Keratinocyte (primary cell): ENCODE data around the gene KCND2. TPM values are rescaled to one million over a fixed set of nuclear protein-coding genes. Genes with fewer than 3 reads are reported as not detected.

Source experiments
- DNase-seq: peaks from one replicate; pipeline ENCODE4 v3.0.0-alpha.2; 2011; ENCODE audit warnings: low read depth, missing footprints, low spot score
- FAIRE-seq: peaks from 2 replicates; lab custom pipeline; 2011; peaks lifted over from hg19 to GRCh38; lab: Jason Lieb, UNC
- H2AFZ ChIP-seq: 2 replicates; pipeline ENCODE4 v1.6.0; 2012; ENCODE audit warnings: low read length, control low read depth, inconsistent platforms; ENCODE audit not compliant: control insufficient read depth
- H3K27ac ChIP-seq: 2 replicates; pipeline ENCODE4 v1.5.1; 2011; ENCODE audit warnings: low read length; ENCODE audit not compliant: control insufficient read depth, insufficient read depth
- H3K27me3 ChIP-seq: 3 replicates; pipeline ENCODE4 v1.6.0; 2011; ENCODE audit warnings: low read length; ENCODE audit not compliant: control insufficient read depth, insufficient read depth; ENCODE audit errors: extremely low read depth
- H3K36me3 ChIP-seq, 2 experiments: 2 replicates in 1 of 2; 3 replicates in 1 of 2; pipeline ENCODE4 v1.5.1; 2011; ENCODE audit warnings: low read length in 2 of 2, mild to moderate bottlenecking in 1 of 2; ENCODE audit not compliant: control insufficient read depth in 2 of 2, insufficient read depth in 2 of 2; ENCODE audit errors: extremely low read depth in 1 of 2
- H3K4me1 ChIP-seq: 3 replicates; pipeline ENCODE4 v1.5.1; 2011; ENCODE audit warnings: low read length; ENCODE audit not compliant: control insufficient read depth, insufficient read depth; ENCODE audit errors: extremely low read depth
- H3K4me2 ChIP-seq: 3 replicates; pipeline ENCODE4 v1.6.0; 2011; ENCODE audit warnings: low read depth, low read length; ENCODE audit not compliant: control insufficient read depth, insufficient read depth; ENCODE audit errors: extremely low read depth
- H3K4me3 ChIP-seq, 3 experiments: fragments of 200-600 bp in 1 of 3; sonication (generic) in 1 of 3; 2 replicates in 2 of 3; 3 replicates in 1 of 3; pipeline ENCODE4 v1.5.1; 2011 to 2016; ENCODE audit warnings: low read length in 3 of 3, mild to moderate bottlenecking in 3 of 3, control low read depth in 2 of 3, inconsistent platforms in 1 of 3, low read depth in 1 of 3, mixed read lengths in 1 of 3, mixed run types in 1 of 3, moderate library complexity in 1 of 3; ENCODE audit not compliant: control insufficient read depth in 2 of 3, insufficient read depth in 2 of 3; ENCODE audit errors: extremely low read depth in 1 of 3
- H3K79me2 ChIP-seq: 2 replicates; pipeline ENCODE4 v1.6.0; 2012; ENCODE audit warnings: low read length; ENCODE audit not compliant: control insufficient read depth, insufficient read depth
- H3K9ac ChIP-seq: 3 replicates; pipeline ENCODE4 v1.6.0; 2011; ENCODE audit warnings: low read length; ENCODE audit not compliant: control insufficient read depth, insufficient read depth; ENCODE audit errors: extremely low read depth
- H3K9me1 ChIP-seq: 3 replicates; pipeline ENCODE4 v1.6.0; 2011; ENCODE audit warnings: low read length; ENCODE audit not compliant: control insufficient read depth, insufficient read depth; ENCODE audit errors: extremely low read depth
- H3K9me3 ChIP-seq: 2 replicates; pipeline ENCODE4 v1.5.1; 2012; ENCODE audit warnings: low read depth, low read length; ENCODE audit not compliant: control insufficient read depth
- H4K20me1 ChIP-seq: 3 replicates; pipeline ENCODE4 v1.6.0; 2011; ENCODE audit warnings: low read length; ENCODE audit not compliant: control insufficient read depth, insufficient read depth; ENCODE audit errors: extremely low read depth
- CTCF ChIP-seq, 3 experiments: IDR thresholded peaks in 1 of 3; conservative IDR thresholded peaks in 1 of 3; optimal IDR thresholded peaks in 1 of 3; 2 replicates in 2 of 3; 3 replicates in 1 of 3; pipeline versions ENCODE3 to v1.5.1; 2011; ENCODE audit warnings: low read length in 3 of 3, mild to moderate bottlenecking in 3 of 3, moderate library complexity in 2 of 3, control low read depth in 1 of 3, inconsistent platforms in 1 of 3; ENCODE audit not compliant: insufficient read depth in 2 of 3; ENCODE audit errors: extremely low read depth in 1 of 3
- EZH2 ChIP-seq: IDR thresholded peaks from one replicate; pipeline ENCODE4 v1.6.1; 2012; ENCODE audit warnings: inconsistent platforms, mild to moderate bottlenecking, low read length, moderate library complexity
- dilution Hi-C: fragments of 300-500 bp; cut with MboI; formaldehyde crosslinking; loops from one replicate; pipeline ENCODE4 v1.7.0; 2020; ENCODE audit warnings: low sequenced_read_pairs; ENCODE audit not compliant: extremely low pct_ligation_motif_present
- polyA plus RNA-seq, 5 experiments: library from polyadenylated mRNA; depleted of rRNA in 3 of 5; stranded (reverse) in 3 of 5; stranded (forward) in 1 of 5; unstranded in 1 of 5; fragments of >200 nt; gene quantifications; 1 replicate in 1 of 5; 2 replicates in 3 of 5; 3 replicates in 1 of 5; pipeline versions ENCODE4 v1.2.1 to v1.2.3, GENCODE V29; 2011 to 2012; ENCODE audit warnings: missing spikeins in 2 of 5, low read depth in 1 of 5, low replicate concordance in 1 of 5

The KCND2 gene
- polyA plus RNA-seq, 1 donor (not counting 4 experiments of a cell fraction or from before 2014, with no cell fraction given) = not detected

- Histone ChIP-seq H3K4me1 (peaks cover 9% of the 10 kb centered on the region), H3K27ac (no peak overlapping the region), H3K9ac (no peak overlapping the region), H3K4me3 (peak overlapping the region; percentile 8 to 56 (median 37)), H2AFZ (peak overlapping the region; percentile 86), H3K9me3 (no peaks in the 10 kb centered on the region), H4K20me1 (no peaks in the 10 kb centered on the region), H3K4me2 (peak overlapping the region; percentile 87), H3K79me2 (no peaks in the 10 kb centered on the region), H3K27me3 (peaks cover 24% of the 10 kb centered on the region), H3K9me1 (no peaks in the 10 kb centered on the region), H3K36me3 (no peaks in the 10 kb centered on the region)
- dilution Hi-C loops = no loop called here
- FAIRE-seq = peak; percentile 70
- DNase-seq = peak; percentile 5
- TF ChIP-seq EZH2 (no peak), CTCF (optimal IDR thresholded peaks at IDR 0.05 in 1 of 3, IDR thresholded peaks at IDR 0.05 in 1 of 3, conservative IDR thresholded peaks at IDR 0.05 in 1 of 3; ENCODE audit: extremely low read depth in 1 of 3, insufficient read depth in 2 of 3, low read length in 3 of 3) (peak; percentile 68 to 73 (median 70))
Observed at GRCh38 chr7:120272261-120272660, 714 bp upstream of the KCND2 start.

DNA sequence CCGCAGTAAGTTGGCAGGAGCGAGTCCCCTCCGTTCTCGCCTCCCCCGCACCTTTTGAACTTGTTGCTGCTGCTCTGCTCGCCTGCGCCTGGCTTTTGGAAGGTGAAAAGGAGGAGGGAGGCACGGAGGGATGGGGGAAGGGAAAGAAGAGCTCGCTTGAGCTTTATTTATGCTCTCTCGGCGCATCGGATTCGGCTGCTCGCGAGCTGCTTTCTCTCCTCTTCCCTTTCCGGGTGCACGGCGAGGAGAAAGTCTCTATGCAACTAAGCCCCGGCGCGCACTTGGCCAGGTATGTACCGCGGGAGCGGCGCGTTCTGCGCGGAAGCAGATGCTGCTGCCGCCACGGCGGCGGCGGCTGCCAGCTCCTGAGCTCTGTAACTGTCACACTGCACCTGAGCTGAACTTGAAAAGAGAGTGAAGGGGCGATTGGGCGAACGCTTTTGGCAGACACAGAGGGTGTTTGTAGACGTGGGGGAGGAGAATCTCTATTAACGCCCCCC is 551 bp downstream of the KCND2 start:
- H3K9me1 ChIP-seq = no peaks in the 10 kb centered on the region
- H4K20me1 ChIP-seq = no peaks in the 10 kb centered on the region
- H3K4me2 ChIP-seq = peak overlapping the region; percentile 79
- dilution Hi-C loops = no loop called here
- DNase-seq = no peak
- H2AFZ ChIP-seq = peak overlapping the region; percentile 70
- peak; percentile 85 for TF ChIP-seq EZH2
- no peak for TF ChIP-seq CTCF (optimal IDR thresholded peaks at IDR 0.05 in 1 of 3, IDR thresholded peaks at IDR 0.05 in 1 of 3, conservative IDR thresholded peaks at IDR 0.05 in 1 of 3; ENCODE audit: extremely low read depth in 1 of 3, insufficient read depth in 2 of 3, low read length in 3 of 3)
- no peak overlapping the region for H3K9ac ChIP-seq
- H3K4me3 ChIP-seq = peak overlapping the region; percentile 27 to 64 (median 51)
- H3K27me3 ChIP-seq = peaks cover 24% of the 10 kb centered on the region
- H3K27ac ChIP-seq = no peak overlapping the region
- H3K79me2 ChIP-seq = no peaks in the 10 kb centered on the region
- no peaks in the 10 kb centered on the region for H3K9me3 ChIP-seq
- no peaks in the 10 kb centered on the region for H3K36me3 ChIP-seq
- FAIRE-seq = no peak
- peaks cover 9% of the 10 kb centered on the region for H3K4me1 ChIP-seq
